Activated B cell treated with CpG ODN at 0.5 μM for 24 hours (primary cell): ENCODE data around the gene IL36G. TPM values are rescaled to one million over a fixed set of nuclear protein-coding genes. Genes with fewer than 3 reads are reported as not detected.

ENCODE experiments used
- ATAC-seq: fragments of 200-7000 bp; cut with Tn5 transposase; one replicate; pipeline ENCODE4 v1.10.0; 2021; ENCODE audit warnings: low read depth, mild to moderate bottlenecking, moderate library complexity
- CTCF ChIA-PET: fragments of 350-600 bp; sonication (Branson Sonifier 250); formaldehyde crosslinking; loops from one replicate; lab custom pipeline; 2021; ENCODE audit warnings: antibody characterized with exemption; lab: Charles Lee
- POLR2A ChIA-PET: fragments of 350-600 bp; sonication (Branson Sonifier 250); formaldehyde crosslinking; loops from one replicate; lab custom pipeline; 2021; ENCODE audit warnings: antibody characterized with exemption; lab: Charles Lee
- DNase-seq: peaks from one replicate; pipeline ENCODE4 v3.0.0; 2022
- H3K27ac Mint-ChIP-seq: one replicate; pipeline ENCODE4 v1.8.0; 2020; ENCODE audit warnings: mixed read lengths
- H3K27me3 Mint-ChIP-seq: one replicate; pipeline ENCODE4 v1.8.0; 2021; ENCODE audit warnings: mixed read lengths
- H3K36me3 Mint-ChIP-seq: one replicate; pipeline ENCODE4 v1.8.0; 2021; ENCODE audit warnings: low read depth, mixed read lengths
- H3K4me1 Mint-ChIP-seq: one replicate; pipeline ENCODE4 v1.8.0; 2021; ENCODE audit warnings: mixed read lengths
- H3K4me3 Mint-ChIP-seq: one replicate; pipeline ENCODE4 v1.8.0; 2020; ENCODE audit warnings: mild to moderate bottlenecking, mixed read lengths
- H3K9me3 Mint-ChIP-seq: one replicate; pipeline ENCODE4 v1.8.0; 2020; ENCODE audit warnings: mixed read lengths
- intact Hi-C: fragments of 100-400 bp; cut with micrococcal nuclease; formaldehyde crosslinking; loops from one replicate; pipeline ENCODE4 v1.15.1; 2024
- total RNA-seq: library from RNA; stranded (reverse); gene quantifications from 2 replicates; pipeline ENCODE4 v1.2.3, GENCODE V29; 2022
- TF ChIP-seq, protein P1 (sequence below): fragments of 200-600 bp; IDR thresholded peaks from one replicate; pipeline ENCODE4 v1.8.0; 2022; ENCODE audit warnings: antibody characterized with exemption, mild to moderate bottlenecking

Gene IL36G
- total RNA-seq, 1 donor from 2014 or later = not detected

DNA sequence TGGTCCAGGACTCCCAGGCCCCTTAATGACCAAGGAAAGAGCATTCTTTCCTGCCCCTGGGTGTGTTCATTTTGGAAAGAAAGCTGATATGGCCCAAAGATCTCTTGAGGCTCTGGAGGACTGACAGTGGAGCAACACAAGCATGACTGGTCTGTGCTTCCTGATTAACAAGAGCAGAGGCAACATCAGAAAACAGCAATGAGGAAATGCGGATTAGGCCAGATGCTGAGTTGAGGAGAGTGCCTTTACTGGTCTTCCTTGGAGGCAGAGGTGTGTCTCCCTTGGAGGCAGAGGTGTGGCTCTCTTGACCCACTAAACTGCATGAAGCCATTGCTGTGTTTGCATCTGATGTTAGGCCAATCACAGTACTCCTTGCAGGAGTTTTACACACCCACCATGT lies 54.9 kb downstream of the IL36G start:
- ChIA-PET CTCF (no interaction called here), POLR2A (no interaction called here)
- H3K36me3 Mint-ChIP-seq = no peaks in the 10 kb centered on the region
- H3K27ac Mint-ChIP-seq = no peak overlapping the region
- no peaks in the 10 kb centered on the region for H3K4me1 Mint-ChIP-seq
- ATAC-seq = no peak
- TF ChIP-seq, protein P1, sequence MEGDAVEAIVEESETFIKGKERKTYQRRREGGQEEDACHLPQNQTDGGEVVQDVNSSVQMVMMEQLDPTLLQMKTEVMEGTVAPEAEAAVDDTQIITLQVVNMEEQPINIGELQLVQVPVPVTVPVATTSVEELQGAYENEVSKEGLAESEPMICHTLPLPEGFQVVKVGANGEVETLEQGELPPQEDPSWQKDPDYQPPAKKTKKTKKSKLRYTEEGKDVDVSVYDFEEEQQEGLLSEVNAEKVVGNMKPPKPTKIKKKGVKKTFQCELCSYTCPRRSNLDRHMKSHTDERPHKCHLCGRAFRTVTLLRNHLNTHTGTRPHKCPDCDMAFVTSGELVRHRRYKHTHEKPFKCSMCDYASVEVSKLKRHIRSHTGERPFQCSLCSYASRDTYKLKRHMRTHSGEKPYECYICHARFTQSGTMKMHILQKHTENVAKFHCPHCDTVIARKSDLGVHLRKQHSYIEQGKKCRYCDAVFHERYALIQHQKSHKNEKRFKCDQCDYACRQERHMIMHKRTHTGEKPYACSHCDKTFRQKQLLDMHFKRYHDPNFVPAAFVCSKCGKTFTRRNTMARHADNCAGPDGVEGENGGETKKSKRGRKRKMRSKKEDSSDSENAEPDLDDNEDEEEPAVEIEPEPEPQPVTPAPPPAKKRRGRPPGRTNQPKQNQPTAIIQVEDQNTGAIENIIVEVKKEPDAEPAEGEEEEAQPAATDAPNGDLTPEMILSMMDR = no peak
- peaks cover 28% of the 10 kb centered on the region for H3K27me3 Mint-ChIP-seq
- intact Hi-C loops = no loop called here
- H3K4me3 Mint-ChIP-seq = no peak overlapping the region
- no peak for DNase-seq
- H3K9me3 Mint-ChIP-seq = no peaks in the 10 kb centered on the region

DNA sequence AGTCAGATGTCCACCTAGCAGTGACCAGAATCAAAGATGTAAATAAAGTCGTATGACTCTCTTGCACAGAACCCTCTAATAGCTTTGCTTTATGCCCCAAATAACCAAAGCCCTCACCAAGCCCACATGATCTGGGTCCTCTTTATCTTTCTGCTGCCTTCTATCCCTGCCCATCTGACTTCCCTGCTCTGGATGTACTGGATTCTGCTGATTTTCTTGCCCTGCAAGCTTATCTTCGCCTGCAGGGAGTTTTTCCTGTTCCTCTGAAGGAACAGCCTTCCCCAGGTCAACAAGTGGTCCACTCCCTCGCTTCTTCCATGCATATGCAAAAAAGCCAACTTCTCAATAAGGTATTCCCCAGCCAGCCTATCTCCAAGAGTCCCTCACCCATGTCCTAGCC lies 56.2 kb downstream of the IL36G start:
- H3K27me3 Mint-ChIP-seq = peaks cover 32% of the 10 kb centered on the region
- ATAC-seq = no peak
- TF ChIP-seq, protein P1 = no peak
- no peak for DNase-seq
- H3K9me3 Mint-ChIP-seq = no peaks in the 10 kb centered on the region
- intact Hi-C loops = no loop called here
- H3K4me3 Mint-ChIP-seq = no peak overlapping the region
- H3K27ac Mint-ChIP-seq = no peak overlapping the region
- H3K4me1 Mint-ChIP-seq = no peaks in the 10 kb centered on the region
- ChIA-PET POLR2A (no interaction called here), CTCF (no interaction called here)
- no peaks in the 10 kb centered on the region for H3K36me3 Mint-ChIP-seq

Other genes with a start within 250 kb of the IL36G start
- 1.2 TPM in 2 replicates for gene CKAP2L, start 213.4 kb upstream of the IL36G start, total RNA-seq
- 1.4 and 1.9 TPM in 2 replicates for gene IL1A, start 193.5 kb upstream of the IL36G start, total RNA-seq
- 0.53 and 0.71 TPM in 2 replicates for gene IL1B, start 141.2 kb upstream of the IL36G start, total RNA-seq
- not detected in 2 replicates for gene IL37, start 66.8 kb upstream of the IL36G start, total RNA-seq
- gene IL36A, start 27.5 kb downstream of the IL36G start, total RNA-seq = not detected in 2 replicates
- not detected in 2 replicates for gene IL36B, start 74.9 kb downstream of the IL36G start, total RNA-seq
- not detected in 2 replicates for gene IL36RN, start 81.2 kb downstream of the IL36G start, total RNA-seq
- not detected in 2 replicates for gene IL1F10, start 90.0 kb downstream of the IL36G start, total RNA-seq
- gene IL1RN, start 149.6 kb downstream of the IL36G start, total RNA-seq = 0.32 TPM in 1 of 2 replicates, not detected in the other
- 161 and 182 TPM in 2 replicates for gene PSD4, start 196.0 kb downstream of the IL36G start, total RNA-seq